Activated T-helper 1 cell treated with anti-CD3 and anti-CD28 coated beads, Interleukin-2, amount 50 U/mL, for 16 hours (primary cell): ENCODE data around the gene NKRF.
A peak's percentile ranks its signal among the peaks of the same experiment; 100 is the strongest.
"Not testable (repeated sequence)": the region's sequence is repeated elsewhere in the genome, so short reads cannot be mapped to it uniquely, and the experiment has no call there.

Experiments used
- DNase-seq, 2 donors: peaks; one replicate each; pipeline ENCODE4 v3.0.0-alpha.2; 2020; ENCODE audit warnings: low read depth in 1 of 2, low spot score in 1 of 2

NKRF gene

DNA sequence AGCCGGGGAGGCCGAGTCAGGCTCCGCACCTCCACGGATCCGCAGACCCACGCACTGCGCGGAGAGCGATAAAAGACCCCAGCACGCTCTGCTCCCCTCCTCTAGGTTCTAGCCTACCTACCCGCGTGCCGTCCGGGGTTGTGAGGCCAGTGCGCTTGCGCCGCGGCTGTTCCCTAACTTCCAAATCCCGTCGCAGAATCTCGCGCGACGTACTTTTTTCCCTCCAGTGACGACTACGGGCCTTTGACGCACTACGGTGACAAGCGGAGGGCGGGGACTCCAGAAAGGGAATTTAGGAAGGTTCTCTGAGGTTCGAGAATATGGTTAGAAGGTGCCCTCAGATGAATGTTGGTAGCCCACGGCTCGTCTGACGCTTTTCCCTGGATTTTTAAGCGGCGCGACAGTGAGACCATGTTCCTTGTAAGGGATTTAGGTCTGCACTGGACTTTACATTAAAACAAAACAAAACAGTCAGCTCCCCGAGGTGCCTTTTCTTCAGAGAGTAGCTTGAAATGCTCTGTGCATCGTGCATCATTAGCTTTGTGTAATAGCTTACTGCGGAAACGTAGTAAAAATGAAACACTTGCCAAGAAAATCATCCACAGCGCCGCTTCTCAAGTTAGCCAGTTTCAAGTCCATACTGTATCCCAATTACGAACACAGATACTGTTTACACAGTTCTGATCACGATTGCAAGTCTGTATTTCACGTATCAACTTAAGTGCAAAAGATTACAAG, at the start of gene NKRF:
TSS of gene NKRF (minus strand) at position 145 of the 738 bp plus-strand sequence.
- peak; percentile 69 to 79 for DNase-seq

DNA sequence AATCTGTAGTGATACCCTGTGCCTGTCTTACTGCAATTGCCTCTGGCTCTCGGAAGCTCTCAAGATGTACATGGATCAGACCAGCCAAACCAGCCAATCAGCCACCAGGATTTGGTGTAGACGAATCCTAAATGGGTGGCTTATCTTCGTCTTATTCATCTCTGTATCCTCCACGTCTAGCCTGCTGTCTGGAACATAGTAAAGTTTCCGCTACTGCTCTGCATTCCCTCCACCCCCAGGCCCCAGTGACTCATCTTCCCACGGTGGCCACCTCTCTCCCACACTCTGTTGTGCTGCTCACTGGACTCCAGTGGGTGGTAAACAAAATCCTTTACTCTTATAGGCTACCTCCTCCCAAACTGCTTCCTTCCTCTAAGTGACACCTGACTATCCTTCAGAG, 48.9 kb upstream of the NKRF start:
- peak; percentile 27 to 44 for DNase-seq

- DNase-seq, result no peak
Measured at GRCh38 chrX:119654112-119654531, 47.9 kb upstream of the NKRF start.

GRCh38 chrX:119648421-119648775, 42.2 kb upstream of the NKRF start:
- no peak for DNase-seq

- DNase-seq, result peak in 1 of 2 donors; percentile 53
Measured at GRCh38 chrX:119647552-119648420, 41.6 kb upstream of the NKRF start.

DNA sequence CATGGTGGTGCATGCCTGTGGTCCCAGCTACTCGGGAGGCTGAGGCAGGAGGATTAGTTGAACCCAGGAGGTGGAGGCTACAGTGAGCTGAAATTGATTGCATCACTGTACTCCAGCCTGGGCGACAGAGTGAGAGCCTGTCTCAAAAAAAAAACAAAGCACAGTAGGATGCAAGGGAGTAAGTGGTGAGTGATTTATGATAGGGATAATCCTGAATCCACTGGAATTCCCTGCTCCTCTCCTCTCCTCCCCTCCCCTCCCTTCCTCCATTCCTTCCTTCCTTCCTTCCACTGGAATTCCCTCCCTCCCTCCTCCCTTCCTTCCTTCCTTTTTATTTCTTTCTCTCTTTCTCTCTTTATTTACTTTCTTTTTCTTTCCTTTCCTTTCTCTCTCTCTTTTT, 40.9 kb upstream of the NKRF start:
- no peak for DNase-seq

- DNase-seq, result no peak
Measured at GRCh38 chrX:119646515-119646914, 40.3 kb upstream of the NKRF start.

DNA sequence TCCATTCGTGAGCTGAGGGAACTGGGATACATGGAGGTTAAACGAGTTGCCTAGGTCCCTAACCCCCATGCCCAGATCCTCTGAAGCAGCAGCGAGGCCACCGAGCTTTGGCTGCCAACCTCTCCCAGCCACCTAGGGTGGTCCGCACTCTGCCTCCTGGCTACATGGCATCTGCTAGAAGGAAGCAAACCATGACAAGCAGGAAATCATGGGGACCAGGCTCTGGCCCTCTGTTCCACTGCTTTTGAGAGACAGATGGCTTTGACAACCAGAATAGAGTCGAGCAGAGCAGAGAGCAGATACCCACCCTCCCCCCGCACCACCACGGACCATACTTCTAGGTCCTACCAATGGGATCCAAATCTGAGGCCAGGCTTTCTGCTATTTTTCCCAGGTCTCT, 37.5 kb upstream of the NKRF start:
- no peak for DNase-seq

- no peak for DNase-seq
Measured at GRCh38 chrX:119640731-119641170, 34.5 kb upstream of the NKRF start.

DNA sequence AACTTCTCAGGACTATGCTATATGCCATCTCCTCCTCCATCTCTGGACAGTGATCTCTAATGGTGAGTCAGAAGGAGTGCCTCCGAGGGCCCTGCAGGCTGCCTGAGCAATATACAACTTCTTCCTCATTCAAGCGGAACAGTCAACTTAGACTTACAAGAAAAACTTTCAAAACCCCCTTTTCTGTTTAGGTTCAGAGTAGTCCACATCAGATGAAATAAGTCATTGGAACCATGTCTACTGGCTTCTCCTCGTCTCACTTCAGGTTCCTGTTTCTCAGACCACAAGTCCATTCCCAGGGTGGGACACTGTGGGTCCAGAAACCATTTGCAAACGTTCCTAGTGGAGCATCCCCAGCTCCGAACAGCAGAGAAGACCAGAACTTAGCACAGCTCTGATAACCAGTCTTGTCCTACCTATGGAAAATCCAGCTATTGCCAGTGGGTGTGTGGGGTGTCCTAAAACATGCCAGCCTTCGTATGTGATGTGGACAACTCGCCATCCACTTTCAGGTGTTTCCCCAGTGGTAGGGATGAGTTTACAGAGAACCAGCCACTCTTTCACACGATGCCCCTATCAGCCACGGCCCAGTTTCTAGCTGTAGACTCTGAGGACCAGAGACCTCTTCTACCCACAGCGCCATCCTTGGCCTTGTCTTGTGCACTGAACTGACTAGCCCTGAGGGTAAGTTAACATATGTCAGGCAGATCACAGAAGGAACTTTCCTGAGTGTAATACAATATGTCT, 32.7 kb upstream of the NKRF start:
- DNase-seq, result no peak

DNA sequence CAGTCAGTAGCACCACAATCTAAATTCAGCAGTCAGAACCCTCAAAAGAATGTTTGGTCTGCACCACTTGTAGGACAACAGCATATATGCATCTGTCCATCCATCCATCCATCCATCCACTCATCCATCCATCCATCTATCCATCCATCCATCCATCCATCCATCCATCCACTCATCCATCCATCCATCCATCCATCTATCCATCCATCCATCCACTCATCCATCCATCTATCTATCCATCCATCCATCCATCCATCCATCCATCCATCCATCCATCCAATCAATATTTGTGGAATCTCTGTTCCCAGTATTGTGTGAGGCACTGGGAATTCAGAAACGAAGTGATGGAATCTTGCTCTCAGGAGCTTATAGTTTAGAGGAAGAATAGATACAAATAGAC, 31.2 kb upstream of the NKRF start:
- DNase-seq, result not testable (repeated sequence)

- DNase-seq, result no peak
Measured at GRCh38 chrX:119636419-119636818, 30.2 kb upstream of the NKRF start.

- no peak for DNase-seq
Measured at GRCh38 chrX:119635799-119636198, 29.6 kb upstream of the NKRF start.

DNA sequence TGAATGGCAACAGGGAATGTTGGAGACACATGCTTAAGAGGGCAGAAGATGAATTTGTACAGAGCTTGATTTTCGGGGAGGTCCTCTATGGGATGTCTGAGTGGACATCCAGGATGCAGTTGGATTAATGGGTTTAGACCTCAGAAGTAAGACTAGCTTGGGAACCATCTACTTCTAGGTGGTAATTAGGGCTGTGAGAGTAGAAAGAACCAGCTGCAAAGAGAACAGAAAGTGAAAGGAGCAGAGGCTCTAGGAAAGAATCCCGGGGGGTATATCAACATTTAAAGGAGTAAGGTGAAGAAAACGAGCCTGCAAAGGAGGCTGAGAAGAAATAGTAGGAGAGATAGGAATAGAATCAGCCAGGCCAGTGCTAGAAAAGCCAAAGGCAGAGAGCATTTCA, 29.0 kb upstream of the NKRF start:
- DNase-seq, result no peak

DNA sequence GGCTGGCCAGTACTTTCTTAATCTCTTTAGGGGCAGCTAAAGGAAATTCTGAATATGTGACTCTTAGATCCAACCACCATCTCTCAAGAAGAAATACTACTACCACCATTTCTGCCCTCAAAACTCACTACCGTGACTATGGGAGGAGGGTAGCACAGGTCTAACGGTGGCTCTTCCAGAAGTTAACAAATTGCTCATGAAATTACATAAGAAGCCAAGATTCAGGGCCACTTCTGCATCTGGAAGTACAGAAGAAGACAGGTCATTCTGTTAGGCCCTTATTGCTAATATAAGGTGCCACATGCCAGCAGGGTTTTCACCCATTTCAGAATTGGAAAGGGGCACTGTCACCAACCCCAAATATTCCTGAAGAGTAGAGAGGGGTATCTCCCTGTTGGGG, 19.6 kb upstream of the NKRF start:
- DNase-seq, result no peak

DNA sequence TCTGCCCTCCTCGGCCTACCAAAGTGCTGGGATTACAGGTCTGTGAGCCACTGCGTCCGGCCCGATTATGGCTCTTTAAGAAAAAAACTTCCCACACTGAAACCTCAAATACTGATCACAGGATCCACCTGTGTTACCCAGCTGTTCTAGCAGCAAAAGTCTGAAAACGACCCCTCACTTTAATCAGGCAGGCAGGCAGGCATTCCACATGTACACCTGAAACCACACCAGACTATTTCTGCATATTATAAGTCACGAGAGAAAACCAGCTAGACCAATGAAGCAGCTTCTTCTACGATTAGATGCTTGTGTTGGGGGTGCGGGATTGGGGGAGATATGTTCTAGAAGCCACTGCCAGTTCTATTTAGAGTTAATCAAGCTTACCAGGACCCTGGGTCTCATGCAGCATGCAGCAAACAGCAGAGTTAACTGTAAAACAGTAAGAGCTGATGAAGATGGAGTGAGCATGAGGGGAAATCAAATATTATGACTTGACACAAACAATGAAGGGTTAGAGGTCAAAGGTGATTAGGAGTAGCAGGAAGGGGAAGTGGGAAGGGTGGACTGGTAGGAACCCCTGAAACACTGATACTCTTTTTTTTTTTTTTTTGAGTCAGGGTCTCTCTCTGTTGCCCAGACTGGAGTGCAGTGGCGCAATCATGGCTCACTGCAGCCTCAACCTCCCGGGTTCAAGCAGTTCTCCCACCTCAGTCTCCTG, 18.9 kb upstream of the NKRF start:
- no peak for DNase-seq

DNA sequence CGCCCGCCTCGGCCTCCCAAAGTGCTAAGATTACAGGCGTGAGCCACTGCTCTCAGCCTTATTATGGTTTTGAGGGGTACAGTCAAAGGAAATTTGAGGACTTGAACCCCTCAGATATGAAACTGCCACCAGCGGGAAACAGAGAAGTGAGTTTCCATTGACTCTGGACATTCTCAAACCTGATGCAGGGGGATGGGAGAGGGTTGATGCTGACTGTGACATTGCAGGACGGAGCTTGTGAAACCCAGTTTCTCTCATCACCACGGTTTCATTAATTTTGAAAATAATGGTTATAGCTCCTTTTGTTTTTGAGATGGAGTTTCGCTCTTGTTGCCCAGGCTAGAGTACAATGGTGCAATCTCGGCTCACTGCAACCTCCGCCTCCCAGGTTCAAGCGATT, 18.2 kb upstream of the NKRF start:
- DNase-seq, result no peak

GRCh38 chrX:119622356-119623232, 16.4 kb upstream of the NKRF start:
- no peak for DNase-seq

GRCh38 chrX:119618439-119618838, 12.2 kb upstream of the NKRF start:
- no peak for DNase-seq

DNA sequence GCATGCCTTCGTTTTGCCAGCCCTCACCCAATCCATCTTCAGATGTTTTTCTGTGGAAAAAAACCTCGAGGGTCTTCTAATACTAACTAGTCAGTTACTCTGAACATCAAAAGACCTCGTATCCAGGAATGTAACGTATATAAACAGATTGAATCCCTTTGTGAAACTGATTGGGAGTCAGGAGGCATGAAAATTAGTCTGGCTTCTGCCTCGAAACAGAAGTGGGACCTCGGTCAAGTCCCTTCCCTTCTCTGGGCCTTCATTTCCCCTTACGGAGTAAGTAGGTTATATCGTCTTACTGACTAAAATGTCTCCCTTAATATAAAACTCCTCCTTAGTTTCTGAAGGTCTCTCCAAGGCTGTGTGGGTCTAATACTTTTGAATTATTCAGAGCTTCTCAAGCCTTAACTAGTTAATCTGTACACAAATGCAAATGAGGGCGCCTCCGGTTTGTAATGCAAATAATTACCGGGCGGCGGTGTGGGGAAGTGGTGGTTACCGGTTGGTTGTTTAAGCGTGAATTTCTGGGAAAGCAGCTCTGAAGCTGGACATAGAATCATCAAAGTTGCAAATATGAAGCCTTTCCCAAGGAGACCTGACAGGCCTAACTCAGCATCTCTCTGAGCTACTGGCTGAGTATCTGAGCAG, 11.4 kb upstream of the NKRF start:
- no peak for DNase-seq
